HepG2 (cell line): Measurements from ENCODE around the gene OCLN. TPM values are rescaled to one million over a fixed set of nuclear protein-coding genes. Genes with fewer than 3 reads are reported as not detected.
A peak's percentile ranks its signal among the peaks of the same experiment; 100 is the strongest.

Experiments used
- ATAC-seq: fragments of 200-7000 bp; cut with Tn5 transposase; 3 replicates; pipeline ENCODE4 v1.9.1; 2020; ENCODE audit warnings: mild to moderate bottlenecking, moderate library complexity
- BruUV-seq: library from RNA; stranded (reverse); fragments of 400-500 nt; replicated peaks from 2 replicates; lab custom pipeline; 2021; lab: Mats Ljungman, UMichigan
- CTCF ChIA-PET: fragments of 300-600 bp; formaldehyde crosslinking; extraction: SDS; loops from one replicate; lab custom pipeline; 2021; ENCODE audit warnings: low total read pairs, inconsistent platforms, low intra/inter-chr PET ratio; lab: Yijun Ruan, JAX
- POLR2A ChIA-PET: fragments of 350-600 bp; sonication (Branson Sonifier 250); formaldehyde crosslinking; loops from one replicate; lab custom pipeline; 2020; ENCODE audit warnings: antibody characterized with exemption, inconsistent platforms; lab: Yijun Ruan, JAX
- DNase-seq: peaks from one replicate; pipeline ENCODE4 v3.0.0-alpha.2; 2015; ENCODE audit warnings: low spot score
- FAIRE-seq: peaks from 3 replicates; lab custom pipeline; 2011; peaks lifted over from hg19 to GRCh38; lab: Jason Lieb, UNC
- H2AFZ ChIP-seq: one replicate; pipeline ENCODE4 v1.6.1; 2011; ENCODE audit warnings: low read length, inconsistent platforms
- H3K27ac ChIP-seq: fragments of 300-600 bp; 3 replicates; pipeline ENCODE4 v1.8.0; 2011; ENCODE audit warnings: mixed run types, mild to moderate bottlenecking, mixed read lengths, low read length, inconsistent platforms; ENCODE audit not compliant: insufficient read depth; ENCODE audit errors: extremely low read length
- H3K27me3 ChIP-seq, 2 experiments: fragments of 200-600 bp in 1 of 2; 2 replicates in 1 of 2; 3 replicates in 1 of 2; pipeline versions ENCODE4 v1.6.0 to v1.8.0; 2011; ENCODE audit warnings: low read length in 2 of 2, mild to moderate bottlenecking in 2 of 2, moderate library complexity in 2 of 2, inconsistent platforms in 1 of 2; ENCODE audit not compliant: insufficient read depth in 2 of 2, control insufficient read depth in 1 of 2
- H3K36me3 ChIP-seq, 2 experiments: fragments of 200-600 bp in 1 of 2; replicated peaks in 1 of 2; 2 replicates in 1 of 2; 3 replicates in 1 of 2; pipeline versions ENCODE4 v1.5.1 to v1.8.0; 2011; ENCODE audit warnings: low read length in 2 of 2, inconsistent platforms in 1 of 2; ENCODE audit not compliant: insufficient read depth in 2 of 2, control insufficient read depth in 1 of 2
- H3K4me1 ChIP-seq: 2 replicates; pipeline ENCODE4 v1.5.1; 2012; ENCODE audit warnings: low read length, inconsistent platforms; ENCODE audit not compliant: insufficient read depth
- H3K4me2 ChIP-seq: 2 replicates; pipeline ENCODE4 v1.6.0; 2011; ENCODE audit warnings: low read depth, low read length, inconsistent platforms
- H3K4me3 ChIP-seq, 3 experiments: fragments of 200-600 bp in 1 of 3; sonication (generic), shearing (Covaris generic) in 1 of 3; replicated peaks in 1 of 3; 2 replicates each; pipeline ENCODE4 v1.5.1; 2011 to 2016; ENCODE audit warnings: low read length in 3 of 3, inconsistent platforms in 2 of 3, low read depth in 2 of 3, mild to moderate bottlenecking in 2 of 3, control low read depth in 1 of 3, mixed read lengths in 1 of 3; ENCODE audit not compliant: insufficient read depth in 1 of 3
- H3K79me2 ChIP-seq: one replicate; pipeline ENCODE4 v1.6.1; 2011; ENCODE audit warnings: low read length, inconsistent platforms; ENCODE audit not compliant: insufficient read depth
- H3K9ac ChIP-seq: 2 replicates; pipeline ENCODE4 v1.6.0; 2011; ENCODE audit warnings: mild to moderate bottlenecking, low read depth, low read length, inconsistent platforms; ENCODE audit not compliant: insufficient read depth
- H3K9me3 ChIP-seq: 2 replicates; pipeline ENCODE4 v1.5.1; 2012; ENCODE audit warnings: mild to moderate bottlenecking, low read length
- H4K20me1 ChIP-seq: 2 replicates; pipeline ENCODE4 v1.6.0; 2011; ENCODE audit warnings: inconsistent platforms, mild to moderate bottlenecking, low read length, moderate library complexity; ENCODE audit not compliant: insufficient read depth
- ATF4 ChIP-seq, 2 experiments: fragments of 450-650 bp in 1 of 2; sonication (generic) in 1 of 2; formaldehyde crosslinking; IDR thresholded peaks; 2 replicates each; pipeline versions ENCODE4 v1.5.0 to v1.8.0; 2020 to 2022; ENCODE audit warnings: mild to moderate bottlenecking in 1 of 2, missing genetic modification reagents in 1 of 2
- ELF3 ChIP-seq: IDR thresholded peaks from 2 replicates; pipeline ENCODE4 v1.6.1; 2016; ENCODE audit warnings: missing genetic modification reagents, missing compliant biosample characterization
- FOXA1 ChIP-seq, 2 experiments: fragments of 450-650 bp in 1 of 2; sonication (generic) in 1 of 2; formaldehyde crosslinking in 1 of 2; IDR thresholded peaks; 2 replicates each; pipeline versions ENCODE4 v1.4.0 to v1.6.1; 2016 to 2020; ENCODE audit warnings: missing genetic modification reagents in 1 of 2
- HCFC1 ChIP-seq: fragments of 150-350 bp; IDR thresholded peaks from 2 replicates; pipeline ENCODE4 v1.6.1; 2014; ENCODE audit warnings: low read depth, low read length
- HNF1A ChIP-seq, 2 experiments: sonication (generic) in 1 of 2; formaldehyde crosslinking in 1 of 2; IDR thresholded peaks; 2 replicates each; pipeline versions ENCODE4 v1.4.0 to v1.6.1; 2016 to 2020; ENCODE audit warnings: borderline replicate concordance in 1 of 2, low read depth in 1 of 2, mild to moderate bottlenecking in 1 of 2, missing genetic modification reagents in 1 of 2
- KDM6A ChIP-seq: IDR thresholded peaks from 2 replicates; pipeline ENCODE4 v1.6.1; 2016; ENCODE audit warnings: low read depth
- LRRFIP1 ChIP-seq: sonication (generic); formaldehyde crosslinking; conservative IDR thresholded peaks from 2 replicates; pipeline ENCODE4 v1.4.0; 2020; ENCODE audit warnings: missing genetic modification reagents
- MAZ ChIP-seq, 2 experiments: sonication (generic) in 1 of 2; formaldehyde crosslinking in 1 of 2; IDR thresholded peaks; 2 replicates each; pipeline versions ENCODE4 v1.5.0 to v1.6.1; 2012 to 2020; ENCODE audit warnings: low read depth in 2 of 2, mild to moderate bottlenecking in 2 of 2, borderline replicate concordance in 1 of 2, improper control_type of control experiment in 1 of 2, low read length in 1 of 2, missing genetic modification reagents in 1 of 2, moderate library complexity in 1 of 2
- MED1 ChIP-seq: sonication (generic); formaldehyde crosslinking; IDR thresholded peaks from 2 replicates; pipeline ENCODE4 v1.4.0; 2020; ENCODE audit warnings: missing genetic modification reagents
- NR2F6 ChIP-seq, 2 experiments: IDR thresholded peaks; 2 replicates each; pipeline ENCODE4 v1.6.1; 2016; ENCODE audit warnings: antibody characterized with exemption in 1 of 2, mild to moderate bottlenecking in 1 of 2
- SP140L ChIP-seq: sonication (generic); formaldehyde crosslinking; IDR thresholded peaks from 2 replicates; pipeline ENCODE4 v1.4.0; 2020; ENCODE audit warnings: missing genetic modification reagents, borderline replicate concordance
- WGBS: methylation state at CpG from one replicate; pipeline ENCODE4 v1.1.6; 2017; ENCODE audit warnings: low lambda C conversion rate; 5-methylcytosine and 5-hydroxymethylcytosine counted together
- in situ Hi-C: cut with HindIII; loops from 2 replicates; pipeline ENCODE4 v1.10.0; 2017; ENCODE audit warnings: low pct_unique_long_range_greater_than_20kb; ENCODE audit not compliant: extremely low pct_ligation_motif_present
- intact Hi-C: fragments of 100-400 bp; cut with micrococcal nuclease; formaldehyde crosslinking; loops from one replicate; pipeline ENCODE4 v1.10.0; 2022; ENCODE audit not compliant: unreplicated experiment
- polyA plus RNA-seq, 8 experiments: library from polyadenylated mRNA; depleted of rRNA in 3 of 8; stranded (reverse) in 7 of 8; unstranded in 1 of 8; fragments of >200 nt; fragmentation: Illumina TruSeq in 4 of 8; extraction: Trizol in 4 of 8; gene quantifications; 2 replicates each; pipeline versions ENCODE4 v1.2.1 to v1.2.3, GENCODE V29; 2011 to 2016; ENCODE audit warnings: low read depth in 4 of 8, missing spikeins in 1 of 8, mixed read lengths in 1 of 8; ENCODE audit not compliant: insufficient read depth in 1 of 8
- total RNA-seq, 5 experiments: library from RNA; depleted of rRNA; stranded (reverse); fragments of >200 nt; fragmentation: Illumina TruSeq; extraction: Trizol; gene quantifications; 2 replicates each; pipeline ENCODE4 v1.2.3, GENCODE V29; 2016; ENCODE audit warnings: low read depth in 1 of 5
- TF ChIP-seq, protein P1 (sequence below): IDR thresholded peaks from 2 replicates; pipeline ENCODE4 v1.6.1; 2016; ENCODE audit warnings: mild to moderate bottlenecking

The OCLN gene
- total and polyA plus RNA-seq, 2 of the 13 experiments (the other 11 are each of a cell fraction or from before 2014, with no cell fraction given), result 24.1 to 34.8 TPM

- H3K27me3 ChIP-seq, result no peaks in the 10 kb centered on the region
- peak; percentile 69 for ATAC-seq
- under 1% methylated on average over 4 of the region's 4 CpGs for WGBS
- ChIA-PET CTCF (no interaction called here), POLR2A (interaction anchor here (0.8 to 3.9 kb wide), 8 partner anchors 8 to 83 kb away, joined by 3 to 31 read pairs (median 4); partner anchors contain the start of genes AK6, MARVELD2, OCLN and RAD17)
- H3K4me3 ChIP-seq, result peak overlapping the region in 2 of 3 experiments; percentile 37 to 57; a peak in 2 of 6 replicates
- peaks cover 72% of the 10 kb centered on the region for H3K4me1 ChIP-seq
- H3K27ac ChIP-seq, result peak overlapping the region; percentile 91
- H3K4me2 ChIP-seq, result peak overlapping the region; percentile 82
- peak; percentile 84 for DNase-seq
- BruUV-seq, result no TSS peak
- peak; percentile 75 for FAIRE-seq
- no peaks in the 10 kb centered on the region for H3K9me3 ChIP-seq
- no peaks in the 10 kb centered on the region for H4K20me1 ChIP-seq
- H3K79me2 ChIP-seq, result no peaks in the 10 kb centered on the region
- peak overlapping the region; percentile 55 for H3K9ac ChIP-seq
- H3K36me3 ChIP-seq, result no peaks in the 10 kb centered on the region
- intact Hi-C loops, result loop anchor here (2.0 kb wide), 1 partner anchor 37 kb away; the partner anchor contains the start of gene MARVELD2
- in situ Hi-C loops, result no loop called here
- H2AFZ ChIP-seq, result peak overlapping the region; percentile 6
- TF ChIP-seq HNF1A (IDR thresholded peaks at IDR 0.05; ENCODE audit: low read depth), result no peak
- TF ChIP-seq HNF1A (CRISPR knock-in tag; IDR thresholded peaks at IDR 0.05; ENCODE audit: borderline replicate concordance), result peak; percentile 42; the same call in 1 of the 2 replicates
- TF ChIP-seq FOXA1 (IDR thresholded peaks at IDR 0.05), result no peak
- peak; percentile 78 for TF ChIP-seq FOXA1 (CRISPR knock-in tag; IDR thresholded peaks at IDR 0.05)
- TF ChIP-seq SP140L, result no peak
- peak; percentile 84 for TF ChIP-seq KDM6A (CRISPR knock-in tag)
- TF ChIP-seq ELF3 (CRISPR knock-in tag), result peak; percentile 72
- no peak for TF ChIP-seq LRRFIP1 (CRISPR knock-in tag)
- peak in 1 of 2 experiments; percentile 82; a peak in 2 of 4 replicates for TF ChIP-seq ATF4 (CRISPR knock-in tag; IDR thresholded peaks at IDR 0.05)
- TF ChIP-seq NR2F6 (IDR thresholded peaks at IDR 0.05), result peak; percentile 60; the same call in 1 of the 2 replicates
- TF ChIP-seq NR2F6 (CRISPR knock-in tag; IDR thresholded peaks at IDR 0.05), result peak; percentile 76
- TF ChIP-seq MAZ (IDR thresholded peaks at IDR 0.05; ENCODE audit: borderline replicate concordance, low read depth, low read length), result no peak
- TF ChIP-seq MAZ (CRISPR knock-in tag; IDR thresholded peaks at IDR 0.05; ENCODE audit: low read depth), result 0 out of 2 replicates have a peak, but pooled peaks have one; percentile 14
- no peak for TF ChIP-seq HCFC1
- TF ChIP-seq MED1 (CRISPR knock-in tag), result peak; percentile 49; the same call in 1 of the 2 replicates
- TF ChIP-seq, protein P1, sequence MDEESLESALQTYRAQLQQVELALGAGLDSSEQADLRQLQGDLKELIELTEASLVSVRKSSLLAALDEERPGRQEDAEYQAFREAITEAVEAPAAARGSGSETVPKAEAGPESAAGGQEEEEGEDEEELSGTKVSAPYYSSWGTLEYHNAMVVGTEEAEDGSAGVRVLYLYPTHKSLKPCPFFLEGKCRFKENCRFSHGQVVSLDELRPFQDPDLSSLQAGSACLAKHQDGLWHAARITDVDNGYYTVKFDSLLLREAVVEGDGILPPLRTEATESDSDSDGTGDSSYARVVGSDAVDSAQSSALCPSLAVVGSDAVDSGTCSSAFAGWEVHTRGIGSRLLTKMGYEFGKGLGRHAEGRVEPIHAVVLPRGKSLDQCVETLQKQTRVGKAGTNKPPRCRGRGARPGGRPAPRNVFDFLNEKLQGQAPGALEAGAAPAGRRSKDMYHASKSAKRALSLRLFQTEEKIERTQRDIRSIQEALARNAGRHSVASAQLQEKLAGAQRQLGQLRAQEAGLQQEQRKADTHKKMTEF (CRISPR knock-in tag), result peak; percentile 74
These were observed 40.5 kb upstream of the OCLN start for GRCh38 chr5:69451941-69452647.
